A549 (cell line): Measurements from ENCODE around the gene MOCS1. TPM values are rescaled to one million over a fixed set of nuclear protein-coding genes. Genes with fewer than 3 reads are reported as not detected.

ENCODE experiments used
- ATAC-seq, 2 experiments: fragments of 200-7000 bp in 1 of 2; fragments of >200 bp in 1 of 2; cut with Nextera tagmentation in 1 of 2; cut with Tn5 transposase in 1 of 2; 3 replicates each; pipeline versions ENCODE4 v1.8.0 to v1.9.1; 2018 to 2020; ENCODE audit warnings: mild to moderate bottlenecking in 1 of 2, moderate library complexity in 1 of 2
- CTCF ChIA-PET: fragments of 300-600 bp; sonication (Branson Sonifier 250); formaldehyde crosslinking; extraction: SDS; loops from one replicate; lab custom pipeline; 2021; ENCODE audit warnings: antibody characterized with exemption, inconsistent platforms; lab: Yijun Ruan, JAX
- POLR2A ChIA-PET: fragments of 350-600 bp; formaldehyde crosslinking; extraction: SDS; loops from one replicate; lab custom pipeline; 2021; ENCODE audit warnings: antibody characterized with exemption, inconsistent platforms; lab: Yijun Ruan, JAX
- DNase-seq, 2 experiments: peaks; one replicate each; pipeline versions ENCODE4 v3.0.0 to v3.0.0-alpha.2; 2011 to 2016; ENCODE audit warnings: low read depth in 1 of 2, low spot score in 1 of 2
- FAIRE-seq: peaks from 2 replicates; lab custom pipeline; 2011; peaks lifted over from hg19 to GRCh38; lab: Jason Lieb, UNC
- H3K27ac ChIP-seq, 2 experiments: fragments of >200 bp; sonication (Bioruptor Twin); formaldehyde crosslinking; 3 replicates each; pipeline ENCODE4 v1.5.1; 2016 to 2017
- H3K4me1 ChIP-seq: fragments of >200 bp; sonication (Bioruptor Twin); formaldehyde crosslinking; 3 replicates; pipeline ENCODE4 v1.6.1; 2016
- H3K4me2 ChIP-seq: fragments of >200 bp; sonication (Bioruptor Twin); formaldehyde crosslinking; 3 replicates; pipeline ENCODE4 v1.6.1; 2016
- H3K4me3 ChIP-seq: fragments of >200 bp; sonication (Bioruptor Twin); formaldehyde crosslinking; 3 replicates; pipeline ENCODE4 v1.5.1; 2016
- H3K9me3 ChIP-seq: fragments of >200 bp; sonication (Bioruptor Twin); formaldehyde crosslinking; 3 replicates; pipeline ENCODE4 v1.6.1; 2016
- BHLHE40 ChIP-seq: IDR thresholded peaks from 2 replicates; pipeline ENCODE4 v1.6.1; 2012; ENCODE audit warnings: low read depth, low read length, inconsistent platforms
- CHD2 ChIP-seq: fragments of 150-350 bp; IDR thresholded peaks from 2 replicates; pipeline ENCODE4 v1.6.1; 2014; ENCODE audit warnings: low read length; ENCODE audit not compliant: partially characterized antibody
- EHF ChIP-seq: fragments of 250-450 bp; sonication (Bioruptor Pico); IDR thresholded peaks from 2 replicates; pipeline ENCODE4 v1.5.0; 2020; ENCODE audit warnings: mild to moderate bottlenecking
- EP300 ChIP-seq, 2 experiments: fragments of >200 bp; sonication (Bioruptor Twin); formaldehyde crosslinking; IDR thresholded peaks; 2 replicates in 1 of 2; 3 replicates in 1 of 2; pipeline ENCODE4 v1.6.1; 2016 to 2017
- FOSL2 ChIP-seq, 2 experiments: fragments of 450-650 bp in 1 of 2; fragments of >200 bp in 1 of 2; sonication (Bioruptor Twin) in 1 of 2; formaldehyde crosslinking; IDR thresholded peaks; 2 replicates each; pipeline versions ENCODE4 v1.5.0 to v1.6.1; 2016 to 2020; ENCODE audit warnings: mild to moderate bottlenecking in 1 of 2, moderate library complexity in 1 of 2
- HDAC2 ChIP-seq: fragments of 200-600 bp; sonication (generic); IDR thresholded peaks from 2 replicates; pipeline ENCODE4 v1.6.1; 2016
- HES2 ChIP-seq: fragments of >200 bp; sonication (Bioruptor Twin); formaldehyde crosslinking; IDR thresholded peaks from 2 replicates; pipeline ENCODE4 v1.6.1; 2016
- HMGXB4 ChIP-seq: fragments of 250-450 bp; sonication (Bioruptor Pico); IDR thresholded peaks from 2 replicates; pipeline ENCODE4 v1.5.0; 2021; ENCODE audit warnings: mild to moderate bottlenecking, moderate library complexity, borderline replicate concordance
- KDM5A ChIP-seq: fragments of 200-600 bp; sonication (generic); IDR thresholded peaks from 2 replicates; pipeline ENCODE4 v1.6.1; 2016; ENCODE audit warnings: antibody characterized with exemption, mild to moderate bottlenecking
- MAZ ChIP-seq: fragments of 150-350 bp; IDR thresholded peaks from 2 replicates; pipeline ENCODE4 v1.6.1; 2014; ENCODE audit warnings: antibody characterized with exemption, low read depth, low read length, borderline replicate concordance
- MYC ChIP-seq: IDR thresholded peaks from 2 replicates; pipeline ENCODE4 v1.6.1; 2012; ENCODE audit warnings: mild to moderate bottlenecking, inconsistent platforms, low read length, improper control_type of control experiment, borderline replicate concordance
- NFE2L2 ChIP-seq: fragments of 150-350 bp; conservative IDR thresholded peaks from 2 replicates; pipeline ENCODE4 v1.6.1; 2014; ENCODE audit warnings: low read length
- PHF8 ChIP-seq: fragments of 200-600 bp; sonication (generic); IDR thresholded peaks from 2 replicates; pipeline ENCODE4 v1.6.1; 2016; ENCODE audit warnings: low read depth, mild to moderate bottlenecking, antibody characterized with exemption, moderate library complexity, borderline replicate concordance
- POLR2A ChIP-seq: IDR thresholded peaks from 2 replicates; pipeline ENCODE4 v1.6.1; 2012; ENCODE audit warnings: mild to moderate bottlenecking, low read length
- SMC3 ChIP-seq: fragments of >200 bp; sonication (Bioruptor Twin); formaldehyde crosslinking; IDR thresholded peaks from 3 replicates; pipeline ENCODE4 v1.6.1; 2018; ENCODE audit warnings: inconsistent platforms
- SREBF2 ChIP-seq: fragments of 450-650 bp; IDR thresholded peaks from 2 replicates; pipeline ENCODE4 v1.6.1; 2014; ENCODE audit warnings: mild to moderate bottlenecking, moderate library complexity
- TFCP2L1 ChIP-seq: fragments of 250-450 bp; sonication (Bioruptor Pico); IDR thresholded peaks from 2 replicates; pipeline ENCODE4 v1.5.0; 2021; ENCODE audit warnings: mild to moderate bottlenecking
- TP53 ChIP-seq: fragments of 250-450 bp; sonication (Bioruptor Pico); IDR thresholded peaks from 2 replicates; pipeline ENCODE4 v1.5.0; 2021; ENCODE audit warnings: mild to moderate bottlenecking, moderate library complexity
- USF2 ChIP-seq: fragments of 450-650 bp; IDR thresholded peaks from 2 replicates; pipeline ENCODE4 v1.6.1; 2014; ENCODE audit warnings: antibody characterized with exemption
- ZC3H11A ChIP-seq: fragments of 450-650 bp; IDR thresholded peaks from 2 replicates; pipeline ENCODE4 v1.6.1; 2014; ENCODE audit warnings: antibody characterized with exemption, mild to moderate bottlenecking
- ZFP36 ChIP-seq: fragments of 450-650 bp; IDR thresholded peaks from 2 replicates; pipeline ENCODE4 v1.6.1; 2014; ENCODE audit warnings: borderline replicate concordance; ENCODE audit not compliant: partially characterized antibody
- ZNF302 ChIP-seq: fragments of 250-450 bp; sonication (Bioruptor Pico); IDR thresholded peaks from 2 replicates; pipeline ENCODE4 v1.9.0; 2021; ENCODE audit warnings: inconsistent platforms, mild to moderate bottlenecking, moderate library complexity
- WGBS: methylation state at CpG from one replicate; pipeline ENCODE4 v1.1.6; 2017; ENCODE audit errors: missing lambda C conversion rate; 5-methylcytosine and 5-hydroxymethylcytosine counted together
- polyA plus RNA-seq, 4 experiments: library from polyadenylated mRNA; depleted of rRNA in 3 of 4; stranded (reverse); fragments of >200 nt; fragmentation: RNase III in 1 of 4; extraction: RNeasy Plus Mini Kit Qiagen cat#74134 plus additional on column Dnase treatment in 1 of 4; gene quantifications; 2 replicates in 3 of 4; 3 replicates in 1 of 4; pipeline ENCODE4 v1.2.3, GENCODE V29; 2011 to 2017

MOCS1 gene
- polyA plus RNA-seq, 2 of the 4 experiments (the other 2 are of a cell fraction) = 0.68 to 1.8 TPM

GRCh38 chr6:39889229-39889628 lies 45.0 kb downstream of the MOCS1 start:
- H3K4me1 ChIP-seq = no peaks in the 10 kb centered on the region
- TF ChIP-seq MAZ = no peak
- TF ChIP-seq HES2 = no peak
- no peak for TF ChIP-seq CHD2
- no peak for TF ChIP-seq HDAC2
- no peak for TF ChIP-seq SMC3
- no peak for ATAC-seq
- POLR2A ChIA-PET = no interaction called here
- no peak overlapping the region for H3K27ac ChIP-seq
- no peak for FAIRE-seq
- H3K4me3 ChIP-seq = no peak overlapping the region
- no peak overlapping the region for H3K4me2 ChIP-seq
- no peaks in the 10 kb centered on the region for H3K9me3 ChIP-seq
- no peak for DNase-seq
- CTCF ChIA-PET = no interaction called here
- WGBS = 29% methylated on average over 2 of the region's 2 CpGs

- FAIRE-seq = no peak
- WGBS = 18% methylated on average over 6 of the region's 14 CpGs
- Histone ChIP-seq H3K4me2 (no peak overlapping the region), H3K4me3 (no peak overlapping the region), H3K27ac (no peak overlapping the region)
- ATAC-seq = peak in 1 of 2 experiments; percentile 66; a peak in 3 of 6 replicates
- POLR2A ChIA-PET = no interaction called here
- CTCF ChIA-PET = interaction anchor here (1.2 kb wide), 1 partner anchor 9 kb away, joined by 3 read pairs; no protein-coding TSS in a partner anchor
- TF ChIP-seq MYC (no peak), EHF (CRISPR knock-in tag) (no peak), NFE2L2 (no peak), SREBF2 (no peak), ZFP36 (no peak)
- TF ChIP-seq, all 56 proteins: peak for 0
- peak in 1 of 2 experiments; percentile 9 for DNase-seq
- no peaks in the 10 kb centered on the region for H3K9me3 ChIP-seq
- H3K4me1 ChIP-seq = no peaks in the 10 kb centered on the region
These were observed 46.4 kb downstream of the MOCS1 start for GRCh38 chr6:39887692-39888450.

- no peak for FAIRE-seq
- CTCF ChIA-PET = no interaction called here
- WGBS = 43% methylated on average over 2 of the region's 2 CpGs
- Histone ChIP-seq H3K4me1 (no peaks in the 10 kb centered on the region), H3K4me2 (no peak overlapping the region), H3K9me3 (no peaks in the 10 kb centered on the region), H3K27ac (no peak overlapping the region), H3K4me3 (no peak overlapping the region)
- TF ChIP-seq ZC3H11A = no peak
- no peak for TF ChIP-seq EP300 (IDR thresholded peaks at IDR 0.05)
- TF ChIP-seq HMGXB4 (CRISPR knock-in tag) = no peak
- no peak for TF ChIP-seq KDM5A
- no peak for TF ChIP-seq PHF8
- TF ChIP-seq SREBF2 = no peak
- no peak for TF ChIP-seq FOSL2 (IDR thresholded peaks at IDR 0.05)
- no peak for TF ChIP-seq FOSL2 (CRISPR knock-in tag; IDR thresholded peaks at IDR 0.05)
- no peak for TF ChIP-seq TFCP2L1 (CRISPR knock-in tag)
- no peak for TF ChIP-seq HES2
- TF ChIP-seq TP53 (CRISPR knock-in tag) = no peak
- no peak for TF ChIP-seq BHLHE40
- no peak for TF ChIP-seq USF2
- no peak for TF ChIP-seq POLR2A
- no peak for TF ChIP-seq ZNF302 (CRISPR knock-in tag)
- POLR2A ChIA-PET = no interaction called here
- ATAC-seq = no peak
- no peak for DNase-seq
These were observed 47.4 kb downstream of the MOCS1 start for GRCh38 chr6:39886871-39887270.
